ENCODE measurements around the gene MYO15B. TPM values are rescaled to one million over a fixed set of nuclear protein-coding genes. Genes with fewer than 3 reads are reported as not detected.
A peak's percentile ranks its signal among the peaks of the same experiment; 100 is the strongest.

Gene MYO15B
- total RNA-seq, 1 experiment from 2014 or later, result 58.4 TPM

DNA sequence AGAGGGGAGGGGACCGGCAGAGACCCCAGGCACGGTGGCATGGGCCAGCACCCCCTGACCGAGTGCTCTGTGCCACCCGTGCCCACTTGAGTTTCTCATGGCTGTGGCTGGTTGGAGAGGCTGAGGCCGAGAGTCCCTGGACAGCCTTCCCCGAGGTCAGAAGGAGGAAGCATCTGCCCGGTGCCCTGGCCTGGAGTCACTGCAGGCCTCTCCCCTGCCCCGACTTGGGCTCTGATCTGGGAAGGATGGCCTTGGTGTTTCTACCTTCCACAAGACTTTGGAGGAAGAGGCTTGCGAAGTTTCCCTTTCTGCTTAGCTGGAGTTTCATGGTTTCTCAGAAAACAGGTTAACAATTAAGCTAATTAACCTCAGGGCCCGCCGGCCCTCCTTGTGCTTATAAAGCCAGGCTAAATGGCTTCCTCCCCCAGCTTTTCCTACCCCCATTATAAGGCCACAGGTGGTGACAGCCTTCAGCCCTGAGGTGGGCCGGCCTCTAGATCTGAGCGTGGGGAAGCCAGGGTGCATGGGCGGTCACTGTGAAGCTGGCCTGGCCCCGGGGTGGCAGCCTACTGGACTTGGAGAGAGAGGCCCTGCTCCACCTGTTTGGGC lies 44.8 kb upstream of the MYO15B start:
- intact Hi-C loops (cut with micrococcal nuclease; ENCODE audit: unreplicated experiment), result no loop called here
- Mint-ChIP-seq H3K4me1 (ENCODE audit: low read depth, unreplicated experiment) (peaks cover 58% of the 10 kb centered on the region), H3K27me3 (ENCODE audit: unreplicated experiment) (no peaks in the 10 kb centered on the region), H3K27ac (ENCODE audit: unreplicated experiment) (peak overlapping the region; percentile 45), H3K4me3 (ENCODE audit: low read depth, unreplicated experiment) (peak overlapping the region; percentile 35), H3K36me3 (ENCODE audit: insufficient read depth, unreplicated experiment) (peaks cover 71% of the 10 kb centered on the region), H3K9me3 (ENCODE audit: low read depth, unreplicated experiment) (no peaks in the 10 kb centered on the region)
- TF ChIP-seq, protein P1, sequence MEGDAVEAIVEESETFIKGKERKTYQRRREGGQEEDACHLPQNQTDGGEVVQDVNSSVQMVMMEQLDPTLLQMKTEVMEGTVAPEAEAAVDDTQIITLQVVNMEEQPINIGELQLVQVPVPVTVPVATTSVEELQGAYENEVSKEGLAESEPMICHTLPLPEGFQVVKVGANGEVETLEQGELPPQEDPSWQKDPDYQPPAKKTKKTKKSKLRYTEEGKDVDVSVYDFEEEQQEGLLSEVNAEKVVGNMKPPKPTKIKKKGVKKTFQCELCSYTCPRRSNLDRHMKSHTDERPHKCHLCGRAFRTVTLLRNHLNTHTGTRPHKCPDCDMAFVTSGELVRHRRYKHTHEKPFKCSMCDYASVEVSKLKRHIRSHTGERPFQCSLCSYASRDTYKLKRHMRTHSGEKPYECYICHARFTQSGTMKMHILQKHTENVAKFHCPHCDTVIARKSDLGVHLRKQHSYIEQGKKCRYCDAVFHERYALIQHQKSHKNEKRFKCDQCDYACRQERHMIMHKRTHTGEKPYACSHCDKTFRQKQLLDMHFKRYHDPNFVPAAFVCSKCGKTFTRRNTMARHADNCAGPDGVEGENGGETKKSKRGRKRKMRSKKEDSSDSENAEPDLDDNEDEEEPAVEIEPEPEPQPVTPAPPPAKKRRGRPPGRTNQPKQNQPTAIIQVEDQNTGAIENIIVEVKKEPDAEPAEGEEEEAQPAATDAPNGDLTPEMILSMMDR (IDR thresholded peaks at IDR 0.05; ENCODE audit: unreplicated experiment), result no peak
- BruUV-seq (replicated peaks), result no TSS peak
- no peak for DNase-seq
- CTCF ChIA-PET, result interaction anchor here (0.8 to 1.4 kb wide), 3 partner anchors 16 to 59 kb away, joined by 3 to 8 read pairs (median 4); no protein-coding TSS in a partner anchor

DNA sequence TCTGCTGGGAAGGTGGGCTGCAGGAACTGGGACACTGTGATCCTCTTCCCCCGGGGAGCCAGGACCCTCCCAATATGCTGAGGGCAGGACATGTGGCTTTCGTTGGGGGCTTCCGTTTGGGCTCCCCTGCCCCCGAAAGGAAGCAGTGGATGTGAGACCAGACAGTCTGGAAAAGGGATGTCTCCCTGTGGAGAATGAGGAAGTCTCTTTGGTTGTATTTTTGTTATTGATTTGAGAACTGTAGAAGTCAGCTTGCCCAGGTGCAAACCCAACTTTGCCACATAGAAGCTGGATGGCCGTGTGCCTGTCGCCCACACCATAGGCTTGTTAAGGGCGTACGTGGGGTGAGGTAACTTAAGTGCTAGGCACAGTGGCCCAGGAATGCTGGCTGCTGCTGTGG lies 43.4 kb upstream of the MYO15B start:
- no peaks in the 10 kb centered on the region for H3K27me3 Mint-ChIP-seq (ENCODE audit: unreplicated experiment)
- TF ChIP-seq, protein P1 (IDR thresholded peaks at IDR 0.05; ENCODE audit: unreplicated experiment), result no peak
- CTCF ChIA-PET, result no interaction called here
- no peaks in the 10 kb centered on the region for H3K9me3 Mint-ChIP-seq (ENCODE audit: low read depth, unreplicated experiment)
- no peak for DNase-seq
- intact Hi-C loops (cut with micrococcal nuclease; ENCODE audit: unreplicated experiment), result no loop called here
- H3K4me3 Mint-ChIP-seq (ENCODE audit: low read depth, unreplicated experiment), result no peak overlapping the region
- peaks cover 61% of the 10 kb centered on the region for H3K4me1 Mint-ChIP-seq (ENCODE audit: low read depth, unreplicated experiment)
- no peak overlapping the region for H3K27ac Mint-ChIP-seq (ENCODE audit: unreplicated experiment)
- no TSS peak for BruUV-seq (replicated peaks)
- peaks cover 71% of the 10 kb centered on the region for H3K36me3 Mint-ChIP-seq (ENCODE audit: insufficient read depth, unreplicated experiment)

DNA sequence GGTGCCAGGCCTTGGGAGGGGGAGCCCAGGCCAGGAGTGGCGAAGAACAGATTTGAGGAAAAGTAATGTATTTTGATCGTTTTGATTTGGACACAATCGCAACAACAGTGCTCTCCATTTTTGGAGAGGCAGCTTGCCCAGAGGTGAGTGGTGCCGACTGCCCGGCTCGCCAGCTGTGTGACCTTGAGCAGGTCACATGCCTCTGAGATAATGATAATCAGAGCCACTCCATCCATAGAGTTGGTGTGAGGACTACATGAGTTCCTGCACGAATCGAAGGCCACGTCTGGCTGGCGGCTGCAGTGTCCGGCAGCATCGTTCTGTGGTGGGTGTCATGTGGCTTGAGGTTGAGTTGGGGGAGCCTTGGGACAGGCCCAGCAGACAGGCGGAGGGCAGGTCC lies 41.4 kb upstream of the MYO15B start:
- TF ChIP-seq, protein P1 (IDR thresholded peaks at IDR 0.05; ENCODE audit: unreplicated experiment), result no peak
- Mint-ChIP-seq H3K27me3 (ENCODE audit: unreplicated experiment) (no peaks in the 10 kb centered on the region), H3K27ac (ENCODE audit: unreplicated experiment) (no peak overlapping the region), H3K4me1 (ENCODE audit: low read depth, unreplicated experiment) (peaks cover 59% of the 10 kb centered on the region), H3K4me3 (ENCODE audit: low read depth, unreplicated experiment) (no peak overlapping the region), H3K36me3 (ENCODE audit: insufficient read depth, unreplicated experiment) (peaks cover 82% of the 10 kb centered on the region), H3K9me3 (ENCODE audit: low read depth, unreplicated experiment) (no peaks in the 10 kb centered on the region)
- CTCF ChIA-PET, result no interaction called here
- intact Hi-C loops (cut with micrococcal nuclease; ENCODE audit: unreplicated experiment), result no loop called here
- no peak for DNase-seq
- no TSS peak for BruUV-seq (replicated peaks)

DNA sequence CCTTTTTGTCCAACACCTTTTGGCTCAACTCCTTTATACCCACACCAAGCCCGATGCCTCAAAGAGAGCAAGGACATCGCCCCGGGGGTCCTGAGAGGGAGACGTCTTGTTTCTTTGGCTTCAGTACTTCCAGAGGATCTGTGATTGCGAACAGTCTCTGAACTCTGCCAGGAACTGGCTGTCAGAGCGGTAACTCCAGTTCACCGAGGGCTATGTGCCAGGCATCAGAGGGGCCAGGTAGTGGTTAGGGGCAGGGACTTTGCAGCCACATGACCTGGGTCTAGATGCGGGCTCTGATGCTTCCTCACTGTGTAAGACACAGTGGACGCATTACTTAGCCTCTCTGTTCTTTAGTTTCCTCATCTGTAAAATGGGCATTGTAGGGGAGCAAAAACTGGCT lies 40.5 kb upstream of the MYO15B start:
- DNase-seq, result no peak
- Mint-ChIP-seq H3K27ac (ENCODE audit: unreplicated experiment) (peak overlapping the region; percentile 27), H3K4me3 (ENCODE audit: low read depth, unreplicated experiment) (no peak overlapping the region), H3K36me3 (ENCODE audit: insufficient read depth, unreplicated experiment) (peaks cover 78% of the 10 kb centered on the region), H3K9me3 (ENCODE audit: low read depth, unreplicated experiment) (no peaks in the 10 kb centered on the region), H3K27me3 (ENCODE audit: unreplicated experiment) (no peaks in the 10 kb centered on the region), H3K4me1 (ENCODE audit: low read depth, unreplicated experiment) (peaks cover 51% of the 10 kb centered on the region)
- CTCF ChIA-PET, result no interaction called here
- intact Hi-C loops (cut with micrococcal nuclease; ENCODE audit: unreplicated experiment), result no loop called here
- TF ChIP-seq, protein P1 (IDR thresholded peaks at IDR 0.05; ENCODE audit: unreplicated experiment), result no peak
- BruUV-seq (replicated peaks), result no TSS peak

All from Calu3 (cell line).